Smooth muscle cell (in vitro differentiated cells): ENCODE measurements around the gene CMTM1. TPM values are rescaled to one million over a fixed set of nuclear protein-coding genes. Genes with fewer than 3 reads are reported as not detected.
A peak's percentile ranks its signal among the peaks of the same experiment; 100 is the strongest.

Source experiments
- DNase-seq: peaks from one replicate; lab custom pipeline; 2025; ENCODE audit not compliant: unreplicated experiment; lab: John Stamatoyannopoulos, UW
- H2AFZ ChIP-seq: fragments of 200-600 bp; sonication (generic); 2 replicates; pipeline ENCODE4 v1.6.0; 2016; ENCODE audit warnings: antibody characterized with exemption, low read depth, mild to moderate bottlenecking
- H3F3A ChIP-seq: fragments of 200-600 bp; sonication (generic); 2 replicates; pipeline ENCODE4 v1.6.0; 2017; ENCODE audit warnings: antibody characterized with exemption, low read depth
- H3K27ac ChIP-seq: fragments of 200-600 bp; sonication (generic); 2 replicates; pipeline ENCODE4 v1.5.1; 2016; ENCODE audit warnings: low read depth, mild to moderate bottlenecking
- H3K27me3 ChIP-seq: fragments of 200-600 bp; sonication (generic); 2 replicates; pipeline ENCODE4 v1.6.1; 2016; ENCODE audit warnings: low read depth, mild to moderate bottlenecking
- H3K36me3 ChIP-seq: fragments of 200-600 bp; sonication (generic); 2 replicates; pipeline ENCODE4 v1.5.1; 2016; ENCODE audit warnings: low read depth
- H3K4me1 ChIP-seq: fragments of 200-600 bp; sonication (generic); 2 replicates; pipeline ENCODE4 v1.5.1; 2016; ENCODE audit warnings: low read depth
- H3K4me2 ChIP-seq: fragments of 200-600 bp; sonication (generic); 2 replicates; pipeline ENCODE4 v1.6.0; 2016; ENCODE audit warnings: mild to moderate bottlenecking
- H3K4me3 ChIP-seq: fragments of 200-600 bp; sonication (generic); 2 replicates; pipeline ENCODE4 v1.5.1; 2016; ENCODE audit warnings: mild to moderate bottlenecking
- H3K79me2 ChIP-seq: fragments of 200-600 bp; sonication (generic); 2 replicates; pipeline ENCODE4 v1.6.0; 2016; ENCODE audit warnings: low read depth, mild to moderate bottlenecking
- H3K9ac ChIP-seq: fragments of 200-600 bp; sonication (generic); 2 replicates; pipeline ENCODE4 v1.6.0; 2016; ENCODE audit warnings: low read depth
- H3K9me3 ChIP-seq: fragments of 200-600 bp; sonication (generic); replicated peaks from 2 replicates; pipeline ENCODE4 v1.5.1; 2016; ENCODE audit warnings: low read depth
- H4K20me1 ChIP-seq: fragments of 200-600 bp; sonication (generic); 2 replicates; pipeline ENCODE4 v1.6.0; 2016; ENCODE audit warnings: low read depth
- WGBS: methylation state at CpG from one replicate; pipeline ENCODE4 v1.1.7; 2016; ENCODE audit warnings: low lambda C conversion rate; 5-methylcytosine and 5-hydroxymethylcytosine counted together
- polyA plus RNA-seq: library from polyadenylated mRNA; unstranded; fragments of >200 nt; fragmentation: Nextera tagmentation; extraction: Ambion mirVana; gene quantifications from 2 replicates; pipeline ENCODE4 v1.2.1, GENCODE V29; 2016
- total RNA-seq: library from RNA; depleted of rRNA; stranded (reverse); fragments of >200 nt; gene quantifications from 2 replicates; pipeline ENCODE4 v1.2.3, GENCODE V29; 2014
- TF ChIP-seq, protein P1 (sequence below): fragments of 200-600 bp; sonication (generic); IDR thresholded peaks from 2 replicates; pipeline ENCODE4 v1.5.1; 2017; ENCODE audit warnings: borderline replicate concordance, mild to moderate bottlenecking, antibody characterized with exemption; ENCODE audit not compliant: insufficient read depth, poor library complexity, severe bottlenecking

Gene CMTM1
- total and polyA plus RNA-seq, 2 experiments from 2014 or later, result 0.27 to 2.5 TPM

GRCh38 chr16:66517586-66518263 lies 48.5 kb upstream of the CMTM1 start:
- H3K4me1 ChIP-seq, result peaks cover 17% of the 10 kb centered on the region
- no peaks in the 10 kb centered on the region for H3K79me2 ChIP-seq
- TF ChIP-seq, protein P1, sequence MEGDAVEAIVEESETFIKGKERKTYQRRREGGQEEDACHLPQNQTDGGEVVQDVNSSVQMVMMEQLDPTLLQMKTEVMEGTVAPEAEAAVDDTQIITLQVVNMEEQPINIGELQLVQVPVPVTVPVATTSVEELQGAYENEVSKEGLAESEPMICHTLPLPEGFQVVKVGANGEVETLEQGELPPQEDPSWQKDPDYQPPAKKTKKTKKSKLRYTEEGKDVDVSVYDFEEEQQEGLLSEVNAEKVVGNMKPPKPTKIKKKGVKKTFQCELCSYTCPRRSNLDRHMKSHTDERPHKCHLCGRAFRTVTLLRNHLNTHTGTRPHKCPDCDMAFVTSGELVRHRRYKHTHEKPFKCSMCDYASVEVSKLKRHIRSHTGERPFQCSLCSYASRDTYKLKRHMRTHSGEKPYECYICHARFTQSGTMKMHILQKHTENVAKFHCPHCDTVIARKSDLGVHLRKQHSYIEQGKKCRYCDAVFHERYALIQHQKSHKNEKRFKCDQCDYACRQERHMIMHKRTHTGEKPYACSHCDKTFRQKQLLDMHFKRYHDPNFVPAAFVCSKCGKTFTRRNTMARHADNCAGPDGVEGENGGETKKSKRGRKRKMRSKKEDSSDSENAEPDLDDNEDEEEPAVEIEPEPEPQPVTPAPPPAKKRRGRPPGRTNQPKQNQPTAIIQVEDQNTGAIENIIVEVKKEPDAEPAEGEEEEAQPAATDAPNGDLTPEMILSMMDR, result no peak
- peaks cover 8% of the 10 kb centered on the region for H3F3A ChIP-seq
- DNase-seq, result no peak
- H3K9ac ChIP-seq, result peak overlapping the region; percentile 87
- no peaks in the 10 kb centered on the region for H3K27me3 ChIP-seq
- H4K20me1 ChIP-seq, result no peaks in the 10 kb centered on the region
- peak overlapping the region; percentile 97 for H3K27ac ChIP-seq
- no peaks in the 10 kb centered on the region for H3K36me3 ChIP-seq
- no peaks in the 10 kb centered on the region for H3K9me3 ChIP-seq
- 96% methylated on average over 8 of the region's 8 CpGs for WGBS
- no peak overlapping the region for H3K4me3 ChIP-seq
- H3K4me2 ChIP-seq, result peak overlapping the region; percentile 71
- H2AFZ ChIP-seq, result no peak overlapping the region

DNA sequence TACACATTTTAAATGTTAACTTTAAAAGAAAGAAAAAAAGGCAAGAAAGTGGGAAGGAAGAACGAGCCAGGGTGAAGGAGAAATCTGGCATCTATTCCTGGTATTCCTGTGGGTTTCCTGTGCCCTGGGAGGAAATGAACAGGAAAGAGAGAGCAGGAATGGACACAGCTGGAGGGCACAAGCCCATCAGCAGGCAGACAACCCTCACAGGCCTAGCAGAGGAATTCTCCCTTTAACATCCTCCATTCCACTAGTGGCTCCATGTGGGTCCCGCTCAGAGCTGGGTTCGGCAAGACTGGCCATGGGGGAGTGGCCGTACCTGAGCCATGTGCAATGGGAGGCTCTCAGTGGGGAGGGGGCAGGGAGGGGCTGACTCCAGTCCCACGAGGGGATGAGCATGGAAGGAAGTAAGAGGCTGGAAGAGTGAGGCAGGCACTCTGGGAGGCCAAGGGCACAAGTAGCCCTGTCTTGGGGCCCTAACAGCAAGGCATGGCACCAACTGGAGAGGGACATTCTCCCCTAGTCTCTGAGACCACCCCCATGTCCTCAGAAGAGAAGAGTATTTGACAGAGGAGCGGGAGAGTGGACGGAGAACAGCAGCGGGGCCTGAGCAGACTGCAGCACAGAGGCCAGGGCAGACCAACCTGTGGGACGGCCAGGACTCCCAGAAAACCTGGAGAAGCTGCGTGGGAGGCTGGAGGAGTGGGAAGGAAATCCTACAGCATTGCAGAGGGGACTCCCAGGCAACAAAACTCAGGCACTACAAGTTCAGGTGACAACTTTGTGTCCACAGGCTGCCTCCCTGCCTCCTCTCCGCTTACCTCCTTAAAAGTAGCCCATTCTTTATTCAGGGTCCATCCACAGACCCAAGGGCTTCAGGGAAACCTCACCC lies 46.5 kb upstream of the CMTM1 start:
- Histone ChIP-seq H3K4me1 (peaks cover 17% of the 10 kb centered on the region), H3K27me3 (no peaks in the 10 kb centered on the region)
- whole genome bisulfite sequencing, result 90% methylated on average over 11 of the region's 11 CpGs

DNA sequence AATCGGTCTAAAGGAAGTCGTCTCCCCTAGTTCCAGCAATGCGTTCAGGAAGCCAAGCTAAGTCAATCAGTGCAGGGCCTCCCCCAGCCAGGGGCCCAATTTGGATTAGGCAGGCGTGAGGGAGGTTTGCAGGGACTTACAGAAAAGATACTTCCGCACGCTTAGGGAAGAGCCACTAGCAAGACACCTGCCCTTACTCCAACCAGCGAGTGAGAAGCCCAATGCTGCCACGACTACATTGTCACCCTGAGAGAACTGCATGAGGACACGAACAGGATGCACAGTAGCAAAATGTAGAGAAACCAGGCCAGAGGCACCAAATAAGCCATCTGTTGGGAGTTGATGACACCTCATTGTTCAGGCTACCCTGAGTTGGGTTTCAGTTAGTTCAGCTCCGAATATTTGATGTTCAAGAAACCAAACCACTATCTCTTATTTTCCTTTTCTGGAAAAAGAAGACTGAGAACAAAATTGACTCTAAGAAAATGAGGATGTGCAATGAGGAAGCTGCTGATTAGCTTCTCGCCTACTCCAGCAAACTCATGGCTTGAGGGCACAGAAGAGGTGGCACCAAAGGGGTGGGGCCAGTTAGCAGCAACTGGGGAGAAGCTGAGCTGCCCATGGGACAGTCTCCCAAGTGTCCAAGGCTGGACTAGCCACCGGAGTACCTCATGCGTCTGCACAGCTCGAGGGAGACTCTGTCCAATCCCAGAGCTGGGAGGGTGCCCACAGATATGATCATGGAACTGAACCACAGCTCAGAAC lies 45.7 kb upstream of the CMTM1 start:
- Histone ChIP-seq H3K27me3 (no peaks in the 10 kb centered on the region), H3K4me2 (no peak overlapping the region), H3K79me2 (no peaks in the 10 kb centered on the region), H3K4me1 (peaks cover 21% of the 10 kb centered on the region), H2AFZ (no peak overlapping the region), H4K20me1 (no peaks in the 10 kb centered on the region), H3K27ac (no peak overlapping the region), H3K4me3 (no peak overlapping the region), H3F3A (peaks cover 8% of the 10 kb centered on the region), H3K36me3 (no peaks in the 10 kb centered on the region), H3K9me3 (no peaks in the 10 kb centered on the region), H3K9ac (no peak overlapping the region)
- DNase-seq, result no peak
- 90% methylated on average over 14 of the region's 14 CpGs for WGBS
- TF ChIP-seq, protein P1, result no peak

More for the DNA sequence above, 46.5 kb upstream of the CMTM1 start:
- Histone ChIP-seq H4K20me1 (no peaks in the 10 kb centered on the region), H2AFZ (no peak overlapping the region), H3K9ac (no peak overlapping the region), H3K9me3 (no peaks in the 10 kb centered on the region), H3K4me3 (no peak overlapping the region), H3K36me3 (no peaks in the 10 kb centered on the region), H3K79me2 (no peaks in the 10 kb centered on the region), H3K4me2 (no peak overlapping the region), H3K27ac (no peak overlapping the region), H3F3A (peaks cover 8% of the 10 kb centered on the region)
- TF ChIP-seq, protein P1, result no peak
- DNase-seq, result no peak
